HL-60 (cell line): ENCODE measurements around the gene PTPN13.

Experiments
- DNase-seq, 2 experiments: peaks; one replicate each; pipeline ENCODE4 v3.0.0-alpha.2; 2010 to 2020; ENCODE audit warnings: low read depth in 1 of 2, low spot score in 1 of 2
- H3K27ac ChIP-seq: fragments of 250-450 bp; sonication (Bioruptor Pico); replicated peaks from 2 replicates; pipeline ENCODE4 v1.5.1; 2020; ENCODE audit warnings: mild to moderate bottlenecking, moderate library complexity
- H3K27me3 ChIP-seq: fragments of 250-450 bp; sonication (Bioruptor Pico); 2 replicates; pipeline ENCODE4 v1.5.1; 2021; ENCODE audit warnings: mild to moderate bottlenecking, moderate library complexity; ENCODE audit not compliant: insufficient read depth, poor library complexity, severe bottlenecking
- H3K4me3 ChIP-seq: replicated peaks from 2 replicates; pipeline ENCODE4 v1.5.1; 2011; ENCODE audit warnings: mild to moderate bottlenecking, control low read depth, low read length; ENCODE audit not compliant: insufficient read depth
- GABPA ChIP-seq: IDR thresholded peaks from 2 replicates; pipeline ENCODE4 v1.6.1; 2012; ENCODE audit warnings: low read depth
- POLR2AphosphoS5 ChIP-seq: IDR thresholded peaks from 2 replicates; pipeline ENCODE4 v1.6.1; 2012; ENCODE audit warnings: low read depth
- SPI1 ChIP-seq: IDR thresholded peaks from 2 replicates; pipeline ENCODE4 v1.6.1; 2012; ENCODE audit warnings: low read depth, mild to moderate bottlenecking, borderline replicate concordance
- TF ChIP-seq, protein P1 (sequence below): IDR thresholded peaks from one replicate; pipeline ENCODE4 v1.5.1; 2011; ENCODE audit warnings: low read length, control low read depth, inconsistent platforms; ENCODE audit not compliant: insufficient read depth
- TF ChIP-seq, protein P2 (sequence below): IDR thresholded peaks from 2 replicates; pipeline ENCODE4 v1.6.1; 2012; ENCODE audit warnings: low read depth; ENCODE audit not compliant: insufficient replicate concordance

Gene PTPN13

DNA sequence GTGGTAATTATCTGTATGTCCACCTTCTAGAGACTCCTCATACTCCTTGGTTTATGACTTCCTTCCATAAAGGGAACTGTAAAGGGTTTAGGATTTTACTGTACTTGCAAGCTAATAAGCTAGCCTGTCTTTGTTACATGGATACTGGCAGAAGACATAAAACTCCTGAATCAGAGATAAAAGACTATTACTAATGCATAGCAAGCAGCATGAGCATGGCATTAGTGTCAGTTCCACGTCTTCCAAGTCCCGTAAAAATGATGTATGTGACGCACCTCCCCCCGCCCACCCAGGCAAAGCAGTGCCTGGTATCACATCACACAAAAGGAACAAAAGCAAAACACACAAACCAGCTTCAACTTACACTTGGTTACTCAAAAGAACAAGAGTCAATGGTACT, 184.1 kb downstream of the PTPN13 start:
- no peak for DNase-seq
- Histone ChIP-seq H3K27me3 (no peaks in the 10 kb centered on the region), H3K27ac (no peak overlapping the region), H3K4me3 (no peak overlapping the region)
- no peak for TF ChIP-seq POLR2AphosphoS5
- TF ChIP-seq, protein P1, sequence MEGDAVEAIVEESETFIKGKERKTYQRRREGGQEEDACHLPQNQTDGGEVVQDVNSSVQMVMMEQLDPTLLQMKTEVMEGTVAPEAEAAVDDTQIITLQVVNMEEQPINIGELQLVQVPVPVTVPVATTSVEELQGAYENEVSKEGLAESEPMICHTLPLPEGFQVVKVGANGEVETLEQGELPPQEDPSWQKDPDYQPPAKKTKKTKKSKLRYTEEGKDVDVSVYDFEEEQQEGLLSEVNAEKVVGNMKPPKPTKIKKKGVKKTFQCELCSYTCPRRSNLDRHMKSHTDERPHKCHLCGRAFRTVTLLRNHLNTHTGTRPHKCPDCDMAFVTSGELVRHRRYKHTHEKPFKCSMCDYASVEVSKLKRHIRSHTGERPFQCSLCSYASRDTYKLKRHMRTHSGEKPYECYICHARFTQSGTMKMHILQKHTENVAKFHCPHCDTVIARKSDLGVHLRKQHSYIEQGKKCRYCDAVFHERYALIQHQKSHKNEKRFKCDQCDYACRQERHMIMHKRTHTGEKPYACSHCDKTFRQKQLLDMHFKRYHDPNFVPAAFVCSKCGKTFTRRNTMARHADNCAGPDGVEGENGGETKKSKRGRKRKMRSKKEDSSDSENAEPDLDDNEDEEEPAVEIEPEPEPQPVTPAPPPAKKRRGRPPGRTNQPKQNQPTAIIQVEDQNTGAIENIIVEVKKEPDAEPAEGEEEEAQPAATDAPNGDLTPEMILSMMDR: no peak
- TF ChIP-seq GABPA: no peak

DNA sequence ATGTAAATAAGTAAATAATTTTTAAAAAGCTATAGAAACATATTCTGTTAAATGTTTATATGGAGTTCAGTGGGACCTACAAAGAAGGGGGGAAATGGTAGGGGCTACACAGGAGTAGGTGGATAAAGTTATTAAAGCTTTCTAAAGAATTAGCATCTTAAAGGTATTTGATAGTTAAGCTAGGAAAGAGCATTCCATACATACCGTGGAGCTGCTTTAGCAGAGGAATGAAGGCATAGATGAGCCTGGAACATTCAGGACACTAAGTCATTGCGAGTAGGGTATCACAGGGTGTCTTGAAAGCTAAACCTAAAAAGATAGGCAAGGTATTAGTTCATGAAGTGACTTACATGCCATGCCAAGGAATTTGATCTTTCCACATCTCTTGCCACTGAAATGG, 194.7 kb downstream of the PTPN13 start:
- Histone ChIP-seq H3K27ac (no peak overlapping the region), H3K4me3 (no peak overlapping the region), H3K27me3 (no peaks in the 10 kb centered on the region)
- no peak for DNase-seq
- TF ChIP-seq, protein P2, sequence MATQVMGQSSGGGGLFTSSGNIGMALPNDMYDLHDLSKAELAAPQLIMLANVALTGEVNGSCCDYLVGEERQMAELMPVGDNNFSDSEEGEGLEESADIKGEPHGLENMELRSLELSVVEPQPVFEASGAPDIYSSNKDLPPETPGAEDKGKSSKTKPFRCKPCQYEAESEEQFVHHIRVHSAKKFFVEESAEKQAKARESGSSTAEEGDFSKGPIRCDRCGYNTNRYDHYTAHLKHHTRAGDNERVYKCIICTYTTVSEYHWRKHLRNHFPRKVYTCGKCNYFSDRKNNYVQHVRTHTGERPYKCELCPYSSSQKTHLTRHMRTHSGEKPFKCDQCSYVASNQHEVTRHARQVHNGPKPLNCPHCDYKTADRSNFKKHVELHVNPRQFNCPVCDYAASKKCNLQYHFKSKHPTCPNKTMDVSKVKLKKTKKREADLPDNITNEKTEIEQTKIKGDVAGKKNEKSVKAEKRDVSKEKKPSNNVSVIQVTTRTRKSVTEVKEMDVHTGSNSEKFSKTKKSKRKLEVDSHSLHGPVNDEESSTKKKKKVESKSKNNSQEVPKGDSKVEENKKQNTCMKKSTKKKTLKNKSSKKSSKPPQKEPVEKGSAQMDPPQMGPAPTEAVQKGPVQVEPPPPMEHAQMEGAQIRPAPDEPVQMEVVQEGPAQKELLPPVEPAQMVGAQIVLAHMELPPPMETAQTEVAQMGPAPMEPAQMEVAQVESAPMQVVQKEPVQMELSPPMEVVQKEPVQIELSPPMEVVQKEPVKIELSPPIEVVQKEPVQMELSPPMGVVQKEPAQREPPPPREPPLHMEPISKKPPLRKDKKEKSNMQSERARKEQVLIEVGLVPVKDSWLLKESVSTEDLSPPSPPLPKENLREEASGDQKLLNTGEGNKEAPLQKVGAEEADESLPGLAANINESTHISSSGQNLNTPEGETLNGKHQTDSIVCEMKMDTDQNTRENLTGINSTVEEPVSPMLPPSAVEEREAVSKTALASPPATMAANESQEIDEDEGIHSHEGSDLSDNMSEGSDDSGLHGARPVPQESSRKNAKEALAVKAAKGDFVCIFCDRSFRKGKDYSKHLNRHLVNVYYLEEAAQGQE: no peak
- TF ChIP-seq GABPA (no peak), POLR2AphosphoS5 (no peak), SPI1 (no peak)
- TF ChIP-seq, protein P1: no peak

DNA sequence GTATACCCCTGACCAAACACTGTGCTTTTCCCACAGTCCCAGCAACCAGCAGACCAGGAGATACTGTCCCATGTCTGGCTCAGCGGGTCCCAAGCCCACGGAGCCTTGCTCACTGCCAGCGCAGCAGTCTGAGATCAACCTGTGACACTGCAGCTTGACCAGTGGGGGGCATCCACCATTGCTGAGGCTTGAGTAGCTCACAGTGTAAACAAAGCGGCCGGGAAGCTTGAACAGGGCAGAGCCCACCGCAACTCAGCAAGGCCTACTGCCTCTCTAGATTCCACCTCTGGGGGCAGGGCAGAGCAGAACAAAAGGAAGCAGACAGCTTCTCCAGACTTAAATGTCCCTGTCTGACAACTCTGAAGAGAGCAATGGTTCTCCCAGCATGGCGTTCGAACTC, 197.0 kb downstream of the PTPN13 start:
- no peak for DNase-seq
- H3K27me3 ChIP-seq: no peaks in the 10 kb centered on the region

More for the DNA sequence above, 197.0 kb downstream of the PTPN13 start:
- no peak overlapping the region for H3K27ac ChIP-seq
- TF ChIP-seq POLR2AphosphoS5 (no peak), SPI1 (no peak), GABPA (no peak)
- TF ChIP-seq, protein P2: no peak
- TF ChIP-seq, protein P1: no peak
- no peak overlapping the region for H3K4me3 ChIP-seq
